ENCODE data around the gene C2orf81. TPM values are rescaled to one million over a fixed set of nuclear protein-coding genes. Genes with fewer than 3 reads are reported as not detected.
A peak's percentile ranks its signal among the peaks of the same experiment; 100 is the strongest.
"Not testable (repeated sequence)": the region's sequence is repeated elsewhere in the genome, so short reads cannot be mapped to it uniquely, and the experiment has no call there.

Gene C2orf81
- polyA plus RNA-seq, 1 donor from 2014 or later, result 3.3 TPM

DNA sequence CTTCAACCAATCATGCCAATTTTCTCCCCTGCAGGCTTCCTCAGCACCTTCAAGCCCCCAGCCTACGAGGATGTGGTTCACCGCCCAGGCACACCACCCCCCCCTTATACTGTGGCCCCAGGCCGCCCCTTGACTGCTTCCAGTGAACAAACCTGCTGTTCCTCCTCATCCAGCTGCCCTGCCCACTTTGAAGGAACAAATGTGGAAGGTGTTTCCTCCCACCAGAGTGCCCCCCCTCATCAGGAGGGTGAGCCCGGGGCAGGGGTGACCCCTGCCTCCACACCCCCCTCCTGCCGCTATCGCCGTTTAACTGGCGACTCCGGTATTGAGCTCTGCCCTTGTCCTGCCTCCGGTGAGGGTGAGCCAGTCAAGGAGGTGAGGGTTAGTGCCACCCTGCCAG lies 38.8 kb upstream of the C2orf81 start:
- peaks cover 18% of the 10 kb centered on the region for H3K79me2 ChIP-seq (replicated peaks; ENCODE audit: insufficient read depth, low read length)
- H3K9me3 ChIP-seq (ENCODE audit: low read length); H3K27me3 ChIP-seq (ENCODE audit: insufficient read depth, low read depth, low read length); H4K20me1 ChIP-seq (ENCODE audit: insufficient read depth); H3K9me2 ChIP-seq (ENCODE audit: insufficient read depth, low read length); H2AFZ ChIP-seq (ENCODE audit: low read depth, low read length); H3K27ac ChIP-seq (ENCODE audit: low read length); H3K9ac ChIP-seq (ENCODE audit: low read length); H3K4me2 ChIP-seq (ENCODE audit: low read length); H3K4me3 ChIP-seq (ENCODE audit: low read length); H3K36me3 ChIP-seq (ENCODE audit: insufficient read depth, low read length); H3F3A ChIP-seq (ENCODE audit: insufficient read depth, low read length, poor library complexity, severe bottlenecking): not testable (repeated sequence)

DNA sequence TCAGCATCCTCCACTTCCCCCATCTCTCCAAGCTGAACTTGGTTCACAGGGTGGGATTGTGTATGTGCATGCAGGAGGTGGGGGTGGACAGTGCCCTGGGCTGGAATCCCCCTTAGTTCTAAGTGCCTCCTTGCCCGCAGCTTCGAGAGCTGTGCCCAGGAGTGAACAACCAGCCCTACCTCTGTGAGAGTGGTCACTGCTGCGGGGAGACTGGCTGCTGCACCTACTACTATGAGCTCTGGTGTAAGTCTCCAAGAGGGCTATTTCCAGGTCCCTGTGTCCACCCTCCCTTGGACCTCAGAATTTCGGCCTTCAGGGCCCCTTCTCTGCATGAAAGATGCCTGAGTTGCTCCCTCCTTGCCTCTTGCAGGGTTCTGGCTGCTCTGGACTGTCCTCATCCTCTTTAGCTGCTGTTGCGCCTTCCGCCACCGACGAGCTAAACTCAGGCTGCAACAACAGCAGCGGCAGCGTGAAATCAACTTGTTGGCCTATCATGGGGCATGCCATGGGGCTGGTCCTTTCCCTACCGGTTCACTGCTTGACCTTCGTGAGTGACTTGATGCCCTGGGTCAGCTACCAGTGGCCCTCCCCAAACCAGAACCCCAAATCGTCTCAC lies 38.2 kb upstream of the C2orf81 start:
- H2AFZ ChIP-seq (ENCODE audit: low read depth, low read length); H3K27me3 ChIP-seq (ENCODE audit: insufficient read depth, low read depth, low read length); H3K9me3 ChIP-seq (ENCODE audit: low read length); H3K27ac ChIP-seq (ENCODE audit: low read length); H3F3A ChIP-seq (ENCODE audit: insufficient read depth, low read length, poor library complexity, severe bottlenecking); H3K36me3 ChIP-seq (ENCODE audit: insufficient read depth, low read length); H4K20me1 ChIP-seq (ENCODE audit: insufficient read depth); H3K9me2 ChIP-seq (ENCODE audit: insufficient read depth, low read length): not testable (repeated sequence)
- peak overlapping the region; percentile 99 for H3K4me3 ChIP-seq (ENCODE audit: low read length)
- peak overlapping the region; percentile 91 for H3K9ac ChIP-seq (ENCODE audit: low read length)
- peaks cover 18% of the 10 kb centered on the region for H3K79me2 ChIP-seq (replicated peaks; ENCODE audit: insufficient read depth, low read length)
- H3K4me2 ChIP-seq (ENCODE audit: low read length), result peak overlapping the region; percentile 21

DNA sequence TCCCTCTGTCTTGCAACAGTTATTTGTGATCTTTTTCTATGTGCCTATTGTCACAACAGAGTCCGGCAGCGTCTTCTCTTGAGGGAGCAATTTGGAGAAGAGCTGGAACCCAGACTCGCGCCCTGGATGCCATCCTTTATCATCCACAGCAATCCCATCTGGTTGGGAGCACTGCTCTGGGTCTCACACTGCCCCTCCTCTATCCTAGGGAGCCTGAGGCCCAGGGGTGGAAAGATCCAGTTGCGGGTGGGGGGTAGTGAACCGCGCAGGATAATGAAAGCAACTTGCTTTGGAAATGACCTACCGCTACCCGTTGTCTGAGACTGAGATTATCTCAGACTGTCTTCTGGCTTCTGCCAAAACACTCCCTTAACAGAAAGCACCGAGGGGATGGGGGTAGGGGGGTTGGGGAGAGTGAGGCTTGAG lies 37.5 kb upstream of the C2orf81 start:
- Histone ChIP-seq H3K4me3 (ENCODE audit: low read length) (peak overlapping the region; percentile 99), H4K20me1 (ENCODE audit: insufficient read depth) (no peaks in the 10 kb centered on the region), H3K27ac (ENCODE audit: low read length) (peak overlapping the region; percentile 81), H3K79me2 (replicated peaks; ENCODE audit: insufficient read depth, low read length) (peaks cover 12% of the 10 kb centered on the region), H3K9me2 (ENCODE audit: insufficient read depth, low read length) (no peaks in the 10 kb centered on the region), H3K27me3 (ENCODE audit: insufficient read depth, low read depth, low read length) (no peaks in the 10 kb centered on the region), H3K9me3 (ENCODE audit: low read length) (no peaks in the 10 kb centered on the region), H3K36me3 (ENCODE audit: insufficient read depth, low read length) (no peaks in the 10 kb centered on the region), H3F3A (ENCODE audit: insufficient read depth, low read length, poor library complexity, severe bottlenecking) (no peaks in the 10 kb centered on the region), H3K9ac (ENCODE audit: low read length) (peak overlapping the region; percentile 91), H3K4me2 (ENCODE audit: low read length) (peak overlapping the region; percentile 97), H2AFZ (ENCODE audit: low read depth, low read length) (no peak overlapping the region)
- TF ChIP-seq POLR2AphosphoS5 (IDR thresholded peaks at IDR 0.05) (no peak), EP300 (conservative IDR thresholded peaks at IDR 0.05; ENCODE audit: poor library complexity, severe bottlenecking) (no peak), MXI1 (conservative IDR thresholded peaks at IDR 0.05; ENCODE audit: poor library complexity, severe bottlenecking) (no peak), TAF1 (IDR thresholded peaks at IDR 0.05; ENCODE audit: low read depth) (no peak), RAD21 (conservative IDR thresholded peaks at IDR 0.05) (no peak), EZH2 (IDR thresholded peaks at IDR 0.05; ENCODE audit: borderline replicate concordance, insufficient read depth, low read length, poor library complexity, severe bottlenecking) (no peak), SMC3 (conservative IDR thresholded peaks at IDR 0.05; ENCODE audit: poor library complexity) (no peak)
- TF ChIP-seq, protein P1, sequence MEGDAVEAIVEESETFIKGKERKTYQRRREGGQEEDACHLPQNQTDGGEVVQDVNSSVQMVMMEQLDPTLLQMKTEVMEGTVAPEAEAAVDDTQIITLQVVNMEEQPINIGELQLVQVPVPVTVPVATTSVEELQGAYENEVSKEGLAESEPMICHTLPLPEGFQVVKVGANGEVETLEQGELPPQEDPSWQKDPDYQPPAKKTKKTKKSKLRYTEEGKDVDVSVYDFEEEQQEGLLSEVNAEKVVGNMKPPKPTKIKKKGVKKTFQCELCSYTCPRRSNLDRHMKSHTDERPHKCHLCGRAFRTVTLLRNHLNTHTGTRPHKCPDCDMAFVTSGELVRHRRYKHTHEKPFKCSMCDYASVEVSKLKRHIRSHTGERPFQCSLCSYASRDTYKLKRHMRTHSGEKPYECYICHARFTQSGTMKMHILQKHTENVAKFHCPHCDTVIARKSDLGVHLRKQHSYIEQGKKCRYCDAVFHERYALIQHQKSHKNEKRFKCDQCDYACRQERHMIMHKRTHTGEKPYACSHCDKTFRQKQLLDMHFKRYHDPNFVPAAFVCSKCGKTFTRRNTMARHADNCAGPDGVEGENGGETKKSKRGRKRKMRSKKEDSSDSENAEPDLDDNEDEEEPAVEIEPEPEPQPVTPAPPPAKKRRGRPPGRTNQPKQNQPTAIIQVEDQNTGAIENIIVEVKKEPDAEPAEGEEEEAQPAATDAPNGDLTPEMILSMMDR (IDR thresholded peaks at IDR 0.05; ENCODE audit: poor library complexity, severe bottlenecking), result no peak
- TF ChIP-seq, protein P2, sequence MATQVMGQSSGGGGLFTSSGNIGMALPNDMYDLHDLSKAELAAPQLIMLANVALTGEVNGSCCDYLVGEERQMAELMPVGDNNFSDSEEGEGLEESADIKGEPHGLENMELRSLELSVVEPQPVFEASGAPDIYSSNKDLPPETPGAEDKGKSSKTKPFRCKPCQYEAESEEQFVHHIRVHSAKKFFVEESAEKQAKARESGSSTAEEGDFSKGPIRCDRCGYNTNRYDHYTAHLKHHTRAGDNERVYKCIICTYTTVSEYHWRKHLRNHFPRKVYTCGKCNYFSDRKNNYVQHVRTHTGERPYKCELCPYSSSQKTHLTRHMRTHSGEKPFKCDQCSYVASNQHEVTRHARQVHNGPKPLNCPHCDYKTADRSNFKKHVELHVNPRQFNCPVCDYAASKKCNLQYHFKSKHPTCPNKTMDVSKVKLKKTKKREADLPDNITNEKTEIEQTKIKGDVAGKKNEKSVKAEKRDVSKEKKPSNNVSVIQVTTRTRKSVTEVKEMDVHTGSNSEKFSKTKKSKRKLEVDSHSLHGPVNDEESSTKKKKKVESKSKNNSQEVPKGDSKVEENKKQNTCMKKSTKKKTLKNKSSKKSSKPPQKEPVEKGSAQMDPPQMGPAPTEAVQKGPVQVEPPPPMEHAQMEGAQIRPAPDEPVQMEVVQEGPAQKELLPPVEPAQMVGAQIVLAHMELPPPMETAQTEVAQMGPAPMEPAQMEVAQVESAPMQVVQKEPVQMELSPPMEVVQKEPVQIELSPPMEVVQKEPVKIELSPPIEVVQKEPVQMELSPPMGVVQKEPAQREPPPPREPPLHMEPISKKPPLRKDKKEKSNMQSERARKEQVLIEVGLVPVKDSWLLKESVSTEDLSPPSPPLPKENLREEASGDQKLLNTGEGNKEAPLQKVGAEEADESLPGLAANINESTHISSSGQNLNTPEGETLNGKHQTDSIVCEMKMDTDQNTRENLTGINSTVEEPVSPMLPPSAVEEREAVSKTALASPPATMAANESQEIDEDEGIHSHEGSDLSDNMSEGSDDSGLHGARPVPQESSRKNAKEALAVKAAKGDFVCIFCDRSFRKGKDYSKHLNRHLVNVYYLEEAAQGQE (IDR thresholded peaks at IDR 0.05; ENCODE audit: borderline replicate concordance), result no peak

Data from neural cell (in vitro differentiated cells).